ENCODE results near the gene IFT27. TPM values are rescaled to one million over a fixed set of nuclear protein-coding genes. Genes with fewer than 3 reads are reported as not detected.

The IFT27 gene
- polyA plus RNA-seq, 1 experiment = 23.0 TPM

- DNase-seq (ENCODE audit: low read depth) = no peak
- CTCF ChIA-PET = interaction anchor here (0.6 to 1.8 kb wide), 3 partner anchors 12 to 174 kb away, joined by 3 to 6 read pairs (median 4); no protein-coding TSS in a partner anchor
- Histone ChIP-seq H3K36me3 (ENCODE audit: control insufficient read depth, insufficient read depth, low read length) (no peaks in the 10 kb centered on the region), H3K27me3 (ENCODE audit: control insufficient read depth, insufficient read depth, low read length) (peaks cover 6% of the 10 kb centered on the region), H3K4me3 (ENCODE audit: low read depth, low read length) (no peak overlapping the region)
- POLR2A ChIA-PET = no interaction called here
- no peak for TF ChIP-seq CTCF (IDR thresholded peaks at IDR 0.05; ENCODE audit: insufficient read depth, low read depth, low read length)
Observed at GRCh38 chr22:36744413-36744765, 31.5 kb downstream of the IFT27 start.

- ChIA-PET POLR2A (no interaction called here), CTCF (interaction anchor here (0.6 to 1.8 kb wide), 4 partner anchors 12 to 174 kb away, joined by 3 to 6 read pairs (median 4); no protein-coding TSS in a partner anchor)
- TF ChIP-seq CTCF (IDR thresholded peaks at IDR 0.05; ENCODE audit: insufficient read depth, low read depth, low read length) = no peak
- no peak for DNase-seq (ENCODE audit: low read depth)
- H3K36me3 ChIP-seq (ENCODE audit: control insufficient read depth, insufficient read depth, low read length) = no peaks in the 10 kb centered on the region
- H3K4me3 ChIP-seq (ENCODE audit: low read depth, low read length) = no peak overlapping the region
- H3K27me3 ChIP-seq (ENCODE audit: control insufficient read depth, insufficient read depth, low read length) = peaks cover 6% of the 10 kb centered on the region
Observed at GRCh38 chr22:36743591-36744412, 32.1 kb downstream of the IFT27 start.

- TF ChIP-seq CTCF (IDR thresholded peaks at IDR 0.05; ENCODE audit: insufficient read depth, low read depth, low read length) = no peak
- ChIA-PET POLR2A (interaction anchor here (0.7 kb wide), 1 partner anchor 33 kb away, joined by 13 read pairs; no protein-coding TSS in a partner anchor), CTCF (interaction anchor here (1.3 kb wide), 2 partner anchors 14 to 15 kb away, joined by 3 to 4 read pairs; no protein-coding TSS in a partner anchor)
- Histone ChIP-seq H3K27me3 (ENCODE audit: control insufficient read depth, insufficient read depth, low read length) (peaks cover 3% of the 10 kb centered on the region), H3K4me3 (ENCODE audit: low read depth, low read length) (no peak overlapping the region), H3K36me3 (ENCODE audit: control insufficient read depth, insufficient read depth, low read length) (no peaks in the 10 kb centered on the region)
- DNase-seq (ENCODE audit: low read depth) = no peak
Observed at GRCh38 chr22:36743011-36743410, 32.9 kb downstream of the IFT27 start.

- no peaks in the 10 kb centered on the region for H3K36me3 ChIP-seq (ENCODE audit: control insufficient read depth, insufficient read depth, low read length)
- H3K27me3 ChIP-seq (ENCODE audit: control insufficient read depth, insufficient read depth, low read length) = peaks cover 2% of the 10 kb centered on the region
- TF ChIP-seq CTCF (IDR thresholded peaks at IDR 0.05; ENCODE audit: insufficient read depth, low read depth, low read length) = no peak
- H3K4me3 ChIP-seq (ENCODE audit: low read depth, low read length) = no peak overlapping the region
- POLR2A ChIA-PET = no interaction called here
- CTCF ChIA-PET = interaction anchor here (1.3 kb wide), 2 partner anchors 15 to 16 kb away, joined by 3 to 4 read pairs; no protein-coding TSS in a partner anchor
- DNase-seq (ENCODE audit: low read depth) = no peak
Observed at GRCh38 chr22:36741968-36742367, 34.0 kb downstream of the IFT27 start.

- H3K27me3 ChIP-seq (ENCODE audit: control insufficient read depth, insufficient read depth, low read length) = peaks cover 2% of the 10 kb centered on the region
- no peak for DNase-seq (ENCODE audit: low read depth)
- CTCF ChIA-PET = no interaction called here
- POLR2A ChIA-PET = no interaction called here
- H3K4me3 ChIP-seq (ENCODE audit: low read depth, low read length) = no peak overlapping the region
- no peaks in the 10 kb centered on the region for H3K36me3 ChIP-seq (ENCODE audit: control insufficient read depth, insufficient read depth, low read length)
- TF ChIP-seq CTCF (IDR thresholded peaks at IDR 0.05; ENCODE audit: insufficient read depth, low read depth, low read length) = no peak
Observed at GRCh38 chr22:36741204-36741793, 34.6 kb downstream of the IFT27 start.
